ENCODE data around the gene RNF17.
"Not testable (repeated sequence)": the region's sequence is repeated elsewhere in the genome, so short reads cannot be mapped to it uniquely, and the experiment has no call there.

The RNF17 gene

DNA sequence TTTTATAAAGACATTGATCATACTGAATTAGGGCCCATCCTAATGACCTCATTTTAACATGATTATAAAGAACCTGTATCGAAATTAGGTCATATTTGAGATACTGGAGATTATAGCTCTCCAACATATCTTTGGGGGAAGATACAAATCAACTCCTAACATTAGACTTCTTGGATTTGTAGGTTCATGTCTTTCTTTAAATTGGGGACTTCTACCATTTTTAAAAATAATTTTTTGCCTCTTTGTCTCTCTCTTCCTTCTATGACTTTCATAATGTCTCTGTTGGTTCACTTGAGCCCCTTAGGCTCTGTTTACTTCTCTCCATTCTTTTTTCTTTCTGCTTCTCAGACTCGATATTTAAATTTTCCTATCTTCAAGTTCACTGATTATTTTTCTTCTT lies 57.2 kb downstream of the RNF17 start:
- TF ChIP-seq, protein P1, sequence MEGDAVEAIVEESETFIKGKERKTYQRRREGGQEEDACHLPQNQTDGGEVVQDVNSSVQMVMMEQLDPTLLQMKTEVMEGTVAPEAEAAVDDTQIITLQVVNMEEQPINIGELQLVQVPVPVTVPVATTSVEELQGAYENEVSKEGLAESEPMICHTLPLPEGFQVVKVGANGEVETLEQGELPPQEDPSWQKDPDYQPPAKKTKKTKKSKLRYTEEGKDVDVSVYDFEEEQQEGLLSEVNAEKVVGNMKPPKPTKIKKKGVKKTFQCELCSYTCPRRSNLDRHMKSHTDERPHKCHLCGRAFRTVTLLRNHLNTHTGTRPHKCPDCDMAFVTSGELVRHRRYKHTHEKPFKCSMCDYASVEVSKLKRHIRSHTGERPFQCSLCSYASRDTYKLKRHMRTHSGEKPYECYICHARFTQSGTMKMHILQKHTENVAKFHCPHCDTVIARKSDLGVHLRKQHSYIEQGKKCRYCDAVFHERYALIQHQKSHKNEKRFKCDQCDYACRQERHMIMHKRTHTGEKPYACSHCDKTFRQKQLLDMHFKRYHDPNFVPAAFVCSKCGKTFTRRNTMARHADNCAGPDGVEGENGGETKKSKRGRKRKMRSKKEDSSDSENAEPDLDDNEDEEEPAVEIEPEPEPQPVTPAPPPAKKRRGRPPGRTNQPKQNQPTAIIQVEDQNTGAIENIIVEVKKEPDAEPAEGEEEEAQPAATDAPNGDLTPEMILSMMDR (IDR thresholded peaks at IDR 0.05; ENCODE audit: low read depth, low read length, missing control alignments) = no peak
- DNase-seq (ENCODE audit: extremely low read depth, low read depth) = no peak
- H3K4me3 ChIP-seq (replicated peaks; ENCODE audit: low read depth, low read length) = no peak overlapping the region

DNA sequence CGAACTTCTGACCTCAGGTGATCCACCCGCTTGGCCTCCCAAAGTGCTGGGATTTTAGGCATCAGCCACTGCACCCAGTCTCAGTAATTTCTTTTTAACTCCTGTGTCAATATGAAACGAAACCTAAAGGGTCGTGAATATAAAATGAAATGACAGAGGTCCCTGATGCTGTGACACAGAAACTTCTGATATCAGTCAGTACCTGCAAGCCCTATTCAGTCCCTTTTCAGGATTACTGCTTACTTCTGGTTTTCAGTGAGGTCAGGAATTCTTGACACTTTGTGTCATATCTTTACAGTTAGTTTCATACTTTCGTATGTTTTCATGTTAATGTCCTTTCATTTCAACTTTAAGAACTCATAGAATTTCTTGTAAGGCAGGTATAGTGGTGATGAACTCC lies 58.7 kb downstream of the RNF17 start:
- H3K4me3 ChIP-seq (replicated peaks; ENCODE audit: low read depth, low read length) = no peak overlapping the region
- no peak for DNase-seq (ENCODE audit: extremely low read depth, low read depth)
- TF ChIP-seq, protein P1 (IDR thresholded peaks at IDR 0.05; ENCODE audit: low read depth, low read length, missing control alignments) = no peak

DNA sequence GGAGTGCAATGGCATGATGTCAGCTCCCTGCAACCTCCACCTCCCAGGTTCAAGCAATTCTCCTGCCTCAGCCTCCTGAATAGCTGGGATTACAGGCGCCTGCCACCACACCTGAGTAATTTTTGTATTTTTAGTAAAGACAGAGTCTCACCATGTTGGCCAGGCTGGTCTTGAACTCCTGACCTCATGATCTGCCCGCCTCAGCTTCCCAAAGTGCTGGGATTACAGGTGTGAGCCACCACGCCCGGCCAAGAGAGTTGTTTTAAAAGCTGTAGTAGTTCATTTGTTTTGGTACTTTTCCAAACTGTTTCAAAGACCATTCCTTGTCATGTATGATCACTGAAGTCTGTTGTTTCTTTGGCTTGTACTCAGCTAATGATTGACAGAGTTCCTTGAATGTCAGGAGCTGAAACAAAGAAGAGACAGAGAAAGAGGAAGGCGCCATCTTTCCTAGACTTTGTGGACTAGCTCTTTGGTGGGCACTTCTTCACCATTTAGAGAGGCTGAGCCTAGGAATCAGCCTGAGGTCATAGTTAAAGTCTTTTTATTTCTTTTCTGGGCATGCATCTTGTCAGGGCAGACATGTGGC lies 59.2 kb downstream of the RNF17 start:
- not testable (repeated sequence) for H3K4me3 ChIP-seq (replicated peaks; ENCODE audit: low read depth, low read length); DNase-seq (ENCODE audit: extremely low read depth, low read depth)

DNA sequence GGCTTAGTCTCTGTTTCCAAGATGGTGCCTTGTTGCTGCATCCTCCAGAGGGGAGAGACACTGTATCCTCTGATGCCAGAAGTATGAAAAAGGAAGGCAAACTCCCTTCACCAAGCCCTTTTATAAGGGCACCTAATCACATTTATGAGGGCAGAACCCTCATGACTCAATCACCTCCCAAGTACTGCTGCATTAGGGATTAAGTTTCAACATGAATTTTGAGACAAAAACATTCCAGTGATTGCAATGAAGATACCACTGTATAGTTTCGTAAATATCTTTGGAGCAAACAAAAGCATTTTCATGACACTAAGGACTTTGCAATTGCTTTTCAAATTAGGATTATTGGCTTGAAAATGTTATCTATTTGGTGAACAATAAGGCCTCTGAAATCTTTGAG lies 63.8 kb downstream of the RNF17 start:
- DNase-seq (ENCODE audit: extremely low read depth, low read depth) = no peak
- TF ChIP-seq, protein P1 (IDR thresholded peaks at IDR 0.05; ENCODE audit: low read depth, low read length, missing control alignments) = no peak
- no peak overlapping the region for H3K4me3 ChIP-seq (replicated peaks; ENCODE audit: low read depth, low read length)

DNA sequence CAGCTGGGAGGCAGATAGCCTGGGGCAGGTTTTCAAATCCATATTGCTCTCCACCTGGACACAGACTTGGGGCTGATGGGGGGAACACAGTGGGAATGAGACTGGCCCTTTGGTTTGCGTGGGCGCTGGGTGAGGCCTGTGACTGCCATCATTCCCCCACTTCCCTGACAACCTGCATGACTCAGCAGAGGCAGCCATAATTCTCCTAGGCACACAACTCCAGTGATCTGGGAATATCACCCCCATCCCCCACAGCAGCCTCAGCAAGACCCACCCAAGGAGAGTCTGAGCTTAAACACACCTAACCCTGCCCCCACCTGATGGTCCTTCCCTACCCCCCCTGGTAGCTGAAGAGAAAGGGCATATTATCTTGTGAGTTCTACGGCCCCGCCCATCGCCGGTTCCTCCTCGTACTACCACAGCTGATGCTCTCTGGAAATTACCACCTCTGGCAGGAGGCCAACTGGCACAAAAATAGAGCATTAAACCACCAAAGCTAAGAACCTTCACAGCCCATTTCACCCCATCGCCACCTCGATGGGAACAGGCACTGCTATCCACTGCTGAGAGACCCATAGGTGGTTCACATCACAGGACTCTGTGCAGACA lies 71.0 kb downstream of the RNF17 start:
- TF ChIP-seq, protein P1 (IDR thresholded peaks at IDR 0.05; ENCODE audit: low read depth, low read length, missing control alignments) = no peak
- no peak overlapping the region for H3K4me3 ChIP-seq (replicated peaks; ENCODE audit: low read depth, low read length)
- DNase-seq (ENCODE audit: extremely low read depth, low read depth) = no peak

DNA sequence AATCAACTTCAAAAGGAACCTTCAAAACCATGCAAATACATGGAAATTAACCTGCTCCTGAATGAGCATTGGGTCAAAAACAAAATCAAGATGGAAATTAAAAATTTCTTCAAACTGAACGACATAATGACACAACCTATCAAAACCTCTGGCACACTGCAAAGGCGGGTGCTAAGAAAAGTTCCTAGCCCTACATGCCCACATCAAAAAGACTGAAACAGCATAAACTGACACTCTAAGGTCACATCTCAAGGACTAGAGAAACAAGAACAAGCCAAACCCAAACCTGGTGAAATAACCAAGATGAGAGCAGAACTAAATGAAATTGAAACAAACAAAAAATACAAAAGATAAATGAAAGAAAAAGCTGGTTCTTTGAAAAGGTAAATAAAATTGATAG lies 73.6 kb downstream of the RNF17 start:
- not testable (repeated sequence) for H3K4me3 ChIP-seq (replicated peaks; ENCODE audit: low read depth, low read length); DNase-seq (ENCODE audit: extremely low read depth, low read depth)

DNA sequence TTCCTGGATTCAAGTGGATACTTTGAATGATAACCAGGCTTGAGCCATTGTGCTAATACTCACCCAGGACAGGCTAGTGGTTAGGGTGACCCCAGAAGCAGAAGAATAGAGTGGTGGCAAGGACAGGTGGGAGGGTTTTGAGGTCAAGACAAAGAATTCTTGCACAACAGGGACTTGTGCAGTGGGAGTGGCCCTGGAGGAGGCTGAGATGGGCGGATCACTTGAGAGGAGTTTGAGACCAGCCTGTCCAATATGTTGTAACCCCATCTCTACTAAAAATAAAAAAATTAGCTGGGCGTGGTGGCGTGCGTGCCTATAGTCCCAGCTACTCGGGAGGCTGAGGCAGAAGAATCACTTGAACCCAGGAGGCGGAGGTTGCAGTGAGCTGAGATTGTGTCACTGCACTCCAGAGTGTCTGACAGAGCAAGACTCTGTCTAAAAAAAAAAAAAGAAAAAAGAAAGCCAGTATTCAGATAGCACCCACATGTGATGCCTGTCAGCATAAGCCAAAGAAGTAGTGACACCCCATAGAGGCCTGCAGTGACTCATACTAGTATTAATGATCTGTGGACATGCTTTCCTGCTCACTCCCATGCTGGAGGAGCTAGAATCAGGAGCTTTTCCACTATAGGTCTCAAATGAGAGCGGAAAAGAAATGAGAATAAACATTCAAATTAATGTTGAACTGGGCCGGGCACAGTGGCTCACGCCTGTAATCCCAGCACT lies 78.7 kb downstream of the RNF17 start:
- TF ChIP-seq, protein P1 (IDR thresholded peaks at IDR 0.05; ENCODE audit: low read depth, low read length, missing control alignments) = no peak
- H3K4me3 ChIP-seq (replicated peaks; ENCODE audit: low read depth, low read length) = no peak overlapping the region
- DNase-seq (ENCODE audit: extremely low read depth, low read depth) = no peak
